Panc1 (cell line): ENCODE data around the gene POFUT1. TPM values are rescaled to one million over a fixed set of nuclear protein-coding genes. Genes with fewer than 3 reads are reported as not detected.

Source experiments
- ATAC-seq: fragments of 200-7000 bp; cut with Tn5 transposase; 2 replicates; pipeline ENCODE4 v1.9.1; 2020; ENCODE audit warnings: mild to moderate bottlenecking, moderate library complexity
- BruUV-seq: library from RNA; stranded (reverse); fragments of 400-500 nt; replicated peaks from 2 replicates; lab custom pipeline; 2021; lab: Mats Ljungman, UMichigan
- CTCF ChIA-PET: fragments of 300-600 bp; sonication (Branson Sonifier 250); formaldehyde crosslinking; loops from one replicate; lab custom pipeline; 2022; ENCODE audit warnings: antibody characterized with exemption; lab: Charles Lee
- POLR2A ChIA-PET: fragments of 300-600 bp; sonication (Branson Sonifier 250); formaldehyde crosslinking; loops from one replicate; lab custom pipeline; 2022; ENCODE audit warnings: antibody characterized with exemption; lab: Charles Lee
- DNase-seq: peaks from one replicate; pipeline ENCODE4 v3.0.0-alpha.2; 2010; ENCODE audit warnings: low read depth, low spot score
- H3K27ac ChIP-seq: 2 replicates; pipeline ENCODE4 v1.5.1; 2011; ENCODE audit warnings: mild to moderate bottlenecking, low read length, inconsistent platforms
- H3K27me3 ChIP-seq: fragments of 200-500 bp; sonication (Bioruptor generic); 2 replicates; pipeline ENCODE4 v1.6.0; 2014; ENCODE audit warnings: low read length, inconsistent platforms; ENCODE audit not compliant: control insufficient read depth, insufficient read depth
- H3K36me3 ChIP-seq: fragments of 200-500 bp; sonication (Bioruptor generic); 2 replicates; pipeline ENCODE4 v1.5.1; 2014; ENCODE audit warnings: inconsistent platforms, mild to moderate bottlenecking, low read length, moderate library complexity; ENCODE audit not compliant: control insufficient read depth, insufficient read depth
- H3K4me1 ChIP-seq: 2 replicates; pipeline ENCODE4 v1.5.1; 2011; ENCODE audit warnings: inconsistent platforms, mild to moderate bottlenecking, low read length, moderate library complexity; ENCODE audit not compliant: control insufficient read depth, insufficient read depth
- H3K4me3 ChIP-seq, 2 experiments: 2 replicates each; pipeline ENCODE4 v1.5.1; 2011 to 2012; ENCODE audit warnings: low read depth in 2 of 2, low read length in 2 of 2, mild to moderate bottlenecking in 2 of 2, inconsistent platforms in 1 of 2, moderate library complexity in 1 of 2
- H3K9me3 ChIP-seq: fragments of 200-500 bp; sonication (Bioruptor generic); 2 replicates; pipeline ENCODE4 v1.5.1; 2014; ENCODE audit warnings: low read depth, mild to moderate bottlenecking, inconsistent platforms, low read length, moderate library complexity; ENCODE audit not compliant: control insufficient read depth, insufficient read depth
- CTCF ChIP-seq: fragments of 450-650 bp; IDR thresholded peaks from 2 replicates; pipeline ENCODE4 v1.5.1; 2017; ENCODE audit warnings: mild to moderate bottlenecking
- POLR2AphosphoS5 ChIP-seq: IDR thresholded peaks from 2 replicates; pipeline ENCODE4 v1.6.1; 2012; ENCODE audit warnings: mild to moderate bottlenecking, low read depth, low read length, moderate library complexity
- REST ChIP-seq, 2 experiments: IDR thresholded peaks; 2 replicates each; pipeline ENCODE4 v1.6.1; 2011 to 2012; ENCODE audit warnings: low read depth in 2 of 2, control low read depth in 1 of 2, low read length in 1 of 2, mild to moderate bottlenecking in 1 of 2, moderate library complexity in 1 of 2; ENCODE audit not compliant: insufficient read depth in 1 of 2
- in situ Hi-C: cut with HindIII; loops from 2 replicates; pipeline ENCODE4 v1.10.0; 2016; ENCODE audit warnings: low sequenced_read_pairs, low pct_unique_long_range_greater_than_20kb
- intact Hi-C: fragments of 100-400 bp; cut with micrococcal nuclease; formaldehyde crosslinking; loops from one replicate; pipeline ENCODE4 v1.10.0; 2022; ENCODE audit not compliant: unreplicated experiment
- total RNA-seq: library from RNA; stranded (reverse); gene quantifications from one replicate; pipeline ENCODE4 v1.2.1, GENCODE V29; 2021; ENCODE audit not compliant: unreplicated experiment

The POFUT1 gene
- total RNA-seq, 1 experiment from 2014 or later, result 138 TPM

- peaks cover 6% of the 10 kb centered on the region; the same call in 1 of the 2 replicates for H3K4me1 ChIP-seq
- no peak for ATAC-seq
- POLR2A ChIA-PET, result no interaction called here
- H3K4me3 ChIP-seq, result no peak overlapping the region
- in situ Hi-C loops (no loop called here), intact Hi-C loops (no loop called here)
- no peak for DNase-seq
- BruUV-seq, result no TSS peak
- H3K9me3 ChIP-seq, result no peaks in the 10 kb centered on the region
- H3K36me3 ChIP-seq, result peaks cover 24% of the 10 kb centered on the region
- CTCF ChIA-PET, result no interaction called here
- TF ChIP-seq POLR2AphosphoS5 (no peak), CTCF (no peak)
- H3K27ac ChIP-seq, result no peak overlapping the region
- H3K27me3 ChIP-seq, result no peaks in the 10 kb centered on the region
These were observed 27.8 kb downstream of the POFUT1 start for GRCh38 chr20:32235331-32236047.

- H3K4me1 ChIP-seq, result peaks cover 6% of the 10 kb centered on the region; the same call in 1 of the 2 replicates
- no peak for TF ChIP-seq REST (IDR thresholded peaks at IDR 0.05; ENCODE audit: insufficient read depth in 1 of 2, low read depth in 2 of 2, low read length in 1 of 2)
- ATAC-seq (no peak), DNase-seq (no peak)
- H3K27ac ChIP-seq, result no peak overlapping the region
- ChIA-PET POLR2A (no interaction called here), CTCF (interaction anchor here (0.6 kb wide), 2 partner anchors 18 to 81 kb away, joined by 3 to 4 read pairs; no protein-coding TSS in a partner anchor)
- intact Hi-C loops, result no loop called here
- no peak overlapping the region for H3K4me3 ChIP-seq
- in situ Hi-C loops, result no loop called here
- H3K9me3 ChIP-seq, result no peaks in the 10 kb centered on the region
- H3K36me3 ChIP-seq, result peaks cover 21% of the 10 kb centered on the region
- BruUV-seq, result no TSS peak
- H3K27me3 ChIP-seq, result no peaks in the 10 kb centered on the region
These were observed 28.4 kb downstream of the POFUT1 start for GRCh38 chr20:32236048-32236533.

- intact Hi-C loops, result no loop called here
- no peak overlapping the region for H3K4me3 ChIP-seq
- no TSS peak for BruUV-seq
- CTCF ChIA-PET, result interaction anchor here (0.6 kb wide), 1 partner anchor 9 kb away, joined by 10 read pairs; no protein-coding TSS in a partner anchor
- DNase-seq (no peak), ATAC-seq (no peak)
- H3K9me3 ChIP-seq, result no peaks in the 10 kb centered on the region
- H3K36me3 ChIP-seq, result peaks cover 15% of the 10 kb centered on the region
- POLR2A ChIA-PET, result no interaction called here
- no peak overlapping the region for H3K27ac ChIP-seq
- no peaks in the 10 kb centered on the region for H3K27me3 ChIP-seq
- in situ Hi-C loops, result no loop called here
- H3K4me1 ChIP-seq, result peaks cover 6% of the 10 kb centered on the region; the same call in 1 of the 2 replicates
- TF ChIP-seq CTCF (no peak), REST (IDR thresholded peaks at IDR 0.05; ENCODE audit: insufficient read depth in 1 of 2, low read depth in 2 of 2, low read length in 1 of 2) (no peak)
These were observed 29.1 kb downstream of the POFUT1 start for GRCh38 chr20:32236819-32237218.
